HCT116 (cell line): ENCODE results near the gene TCP11L1. TPM values are rescaled to one million over a fixed set of nuclear protein-coding genes. Genes with fewer than 3 reads are reported as not detected.

Source experiments
- ATAC-seq: fragments of 200-7000 bp; cut with Tn5 transposase; 2 replicates; pipeline ENCODE4 v1.9.1; 2020; ENCODE audit warnings: mild to moderate bottlenecking, moderate library complexity
- BruUV-seq: library from RNA; stranded (reverse); fragments of 400-500 nt; replicated peaks from 2 replicates; lab custom pipeline; 2021; lab: Mats Ljungman, UMichigan
- CTCF ChIA-PET: fragments of 300-600 bp; sonication (Branson Sonifier 250); formaldehyde crosslinking; loops from one replicate; lab custom pipeline; 2021; ENCODE audit warnings: antibody characterized with exemption; lab: Charles Lee
- POLR2A ChIA-PET: fragments of 300-600, 350-600 bp; sonication (Branson Sonifier 250); formaldehyde crosslinking; loops from one replicate; lab custom pipeline; 2021; ENCODE audit warnings: antibody characterized with exemption; lab: Charles Lee
- RAD21 ChIA-PET, 2 experiments: fragments of 300-600 bp; sonication (Branson Sonifier 250); formaldehyde crosslinking; loops; one replicate each; lab custom pipeline; 2023; ENCODE audit warnings: low total read pairs in 2 of 2; ENCODE audit not compliant: uncharacterized antibody in 2 of 2, unreplicated experiment in 2 of 2, low non-redundant PET in 1 of 2; lab: Charles Lee
- DNase-seq: peaks from one replicate; pipeline ENCODE4 v3.0.0-alpha.2; 2010; ENCODE audit warnings: low read depth, low spot score
- H2AFZ ChIP-seq: fragments of 200-600 bp; shearing (Covaris generic), sonication (generic); 2 replicates; pipeline ENCODE4 v1.6.1; 2017; ENCODE audit warnings: low read depth, mixed run types, mixed read lengths, antibody characterized with exemption, low read length; ENCODE audit not compliant: poor library complexity, severe bottlenecking
- H3K27ac ChIP-seq: 2 replicates; pipeline ENCODE4 v1.5.1; 2012; ENCODE audit warnings: low read depth, low read length
- H3K27me3 ChIP-seq: fragments of 200-600 bp; sonication (generic); 2 replicates; pipeline ENCODE4 v1.6.1; 2016; ENCODE audit warnings: mixed run types, low read length, mixed read lengths; ENCODE audit not compliant: insufficient read depth
- H3K36me3 ChIP-seq, 2 experiments: fragments of 200-500 bp in 1 of 2; fragments of 200-600 bp in 1 of 2; sonication (Bioruptor generic) in 1 of 2; sonication (generic) in 1 of 2; 2 replicates each; pipeline versions ENCODE4 v1.5.1 to v1.6.1; 2014 to 2016; ENCODE audit warnings: low read length in 2 of 2, inconsistent platforms in 1 of 2, mixed read lengths in 1 of 2, mixed run types in 1 of 2; ENCODE audit not compliant: insufficient read depth in 2 of 2, control insufficient read depth in 1 of 2
- H3K4me1 ChIP-seq, 2 experiments: fragments of 200-600 bp in 1 of 2; sonication (generic) in 1 of 2; 2 replicates each; pipeline versions ENCODE4 v1.5.1 to v1.6.1; 2012 to 2017; ENCODE audit warnings: low read length in 2 of 2, inconsistent platforms in 1 of 2, mild to moderate bottlenecking in 1 of 2, mixed read lengths in 1 of 2, mixed run types in 1 of 2, moderate library complexity in 1 of 2; ENCODE audit not compliant: insufficient read depth in 2 of 2, control insufficient read depth in 1 of 2
- H3K4me2 ChIP-seq: fragments of 200-600 bp; sonication (generic); 2 replicates; pipeline ENCODE4 v1.6.1; 2017; ENCODE audit warnings: mixed run types, low read length, mixed read lengths
- H3K4me3 ChIP-seq, 2 experiments: fragments of 200-600 bp in 1 of 2; sonication (generic) in 1 of 2; replicated peaks in 1 of 2; 2 replicates each; pipeline ENCODE4 v1.5.1; 2011 to 2016; ENCODE audit warnings: low read length in 2 of 2, control low read depth in 1 of 2, low read depth in 1 of 2, mild to moderate bottlenecking in 1 of 2, mixed read lengths in 1 of 2, mixed run types in 1 of 2
- H3K79me2 ChIP-seq: fragments of 200-600 bp; sonication (generic); 2 replicates; pipeline ENCODE4 v1.6.1; 2017; ENCODE audit warnings: mild to moderate bottlenecking, mixed run types, low read length, moderate library complexity, mixed read lengths; ENCODE audit not compliant: insufficient read depth
- H3K9ac ChIP-seq: fragments of 200-600 bp; sonication (generic); 2 replicates; pipeline ENCODE4 v1.6.1; 2016; ENCODE audit warnings: low read length, mixed read lengths
- H3K9me2 ChIP-seq: fragments of 200-600 bp; sonication (generic), shearing (Covaris generic); 2 replicates; pipeline ENCODE4 v1.6.1; 2017; ENCODE audit warnings: mixed run types, mild to moderate bottlenecking, moderate library complexity; ENCODE audit not compliant: insufficient read depth
- H3K9me3 ChIP-seq, 2 experiments: fragments of 200-500 bp in 1 of 2; fragments of 200-600 bp in 1 of 2; sonication (Bioruptor generic) in 1 of 2; sonication (generic) in 1 of 2; 2 replicates each; pipeline ENCODE4 v1.6.1; 2014 to 2017; ENCODE audit warnings: low read length in 2 of 2, mixed read lengths in 2 of 2, inconsistent platforms in 1 of 2, low read depth in 1 of 2, mild to moderate bottlenecking in 1 of 2, mixed run types in 1 of 2, moderate library complexity in 1 of 2; ENCODE audit not compliant: control insufficient read depth in 1 of 2, insufficient read depth in 1 of 2
- H4K20me1 ChIP-seq: fragments of 200-600 bp; sonication (generic), shearing (Covaris generic); 2 replicates; pipeline ENCODE4 v1.6.1; 2017; ENCODE audit warnings: mixed run types, mild to moderate bottlenecking, moderate library complexity; ENCODE audit not compliant: insufficient read depth
- ELF1 ChIP-seq: IDR thresholded peaks from 2 replicates; pipeline ENCODE4 v1.6.1; 2012; ENCODE audit warnings: low read depth, borderline replicate concordance
- EZH2 ChIP-seq: fragments of 200-600 bp; sonication (generic); IDR thresholded peaks from 2 replicates; pipeline ENCODE4 v1.6.1; 2017; ENCODE audit warnings: antibody characterized with exemption, mixed run types
- FOSL1 ChIP-seq: IDR thresholded peaks from 2 replicates; pipeline ENCODE4 v1.6.1; 2012; ENCODE audit warnings: low read depth
- POLR2A ChIP-seq: IDR thresholded peaks from 2 replicates; pipeline ENCODE4 v1.7.0; 2011; ENCODE audit warnings: borderline replicate concordance; ENCODE audit not compliant: insufficient read depth, insufficient read length; ENCODE audit errors: extremely low read depth
- POLR2AphosphoS5 ChIP-seq: IDR thresholded peaks from 2 replicates; pipeline ENCODE4 v1.6.1; 2011; ENCODE audit warnings: mild to moderate bottlenecking, low read depth, low read length, moderate library complexity
- SIN3A ChIP-seq: IDR thresholded peaks from 2 replicates; pipeline ENCODE4 v1.6.1; 2012; ENCODE audit warnings: low read depth
- SP1 ChIP-seq: IDR thresholded peaks from 2 replicates; pipeline ENCODE4 v1.6.1; 2012; ENCODE audit warnings: low read depth
- SRF ChIP-seq: IDR thresholded peaks from 2 replicates; pipeline ENCODE4 v1.6.1; 2012; ENCODE audit warnings: low read depth
- TCF7L2 ChIP-seq: IDR thresholded peaks from 2 replicates; pipeline ENCODE4 v1.7.0; 2011; ENCODE audit warnings: borderline replicate concordance, inconsistent platforms; ENCODE audit not compliant: insufficient read depth, insufficient read length; ENCODE audit errors: extremely low read depth
- ZFX ChIP-seq: fragments of 450-650 bp; IDR thresholded peaks from 2 replicates; pipeline ENCODE4 v1.6.1; 2017
- ZNF274 ChIP-seq: fragments of 200-500 bp; sonication (Bioruptor generic); IDR thresholded peaks from 2 replicates; pipeline ENCODE4 v1.6.1; 2014; ENCODE audit warnings: mild to moderate bottlenecking, low read depth, low read length, inconsistent platforms
- intact Hi-C: fragments of 100-400 bp; cut with micrococcal nuclease; formaldehyde crosslinking; loops from 2 replicates; pipeline ENCODE4 v1.10.0; 2022
- total RNA-seq: library from RNA; stranded (reverse); gene quantifications from one replicate; pipeline ENCODE4 v1.2.1, GENCODE V29; 2021; ENCODE audit not compliant: unreplicated experiment
- TF ChIP-seq, protein P1 (sequence below), 3 experiments: fragments of 200-600 bp in 1 of 3; sonication (generic) in 1 of 3; IDR thresholded peaks in 2 of 3; conservative IDR thresholded peaks in 1 of 3; 2 replicates each; pipeline ENCODE4 v1.5.1; 2012 to 2017; ENCODE audit warnings: low read depth in 2 of 3, low read length in 2 of 3, antibody characterized with exemption in 1 of 3, borderline replicate concordance in 1 of 3, control low read depth in 1 of 3, mild to moderate bottlenecking in 1 of 3, mixed read lengths in 1 of 3, mixed run types in 1 of 3, moderate library complexity in 1 of 3; ENCODE audit not compliant: insufficient read depth in 1 of 3
- TF ChIP-seq, protein P2 (sequence below): IDR thresholded peaks from 2 replicates; pipeline ENCODE4 v1.6.1; 2012
- TF ChIP-seq, protein P3 (sequence below): IDR thresholded peaks from 2 replicates; pipeline ENCODE4 v1.6.1; 2012

TCP11L1 gene
- total RNA-seq, 1 experiment from 2014 or later: 12.0 TPM

GRCh38 chr11:33016654-33017053 is 22.7 kb upstream of the TCP11L1 start:
- Histone ChIP-seq H3K27me3 (no peaks in the 10 kb centered on the region), H3K4me3 (peak overlapping the region; percentile 53 to 62), H3K9me3 (no peaks in the 10 kb centered on the region), H3K4me1 (peaks cover 4 to 21% of the 10 kb centered on the region in 2 experiments; a peak in 3 of 4 replicates), H2AFZ (no peak overlapping the region), H3K4me2 (peak overlapping the region; percentile 85), H3K27ac (no peak overlapping the region), H3K9ac (peak overlapping the region; percentile 55), H3K36me3 (no peaks in the 10 kb centered on the region), H3K79me2 (0 out of 2 replicates have a peak, but pooled peaks cover 14% of the 10 kb centered on the region), H3K9me2 (no peaks in the 10 kb centered on the region), H4K20me1 (no peaks in the 10 kb centered on the region)
- ATAC-seq (no peak), DNase-seq (no peak)
- ChIA-PET RAD21 (no interaction called here), CTCF (no interaction called here), POLR2A (interaction anchor here (1.2 to 1.4 kb wide), 4 partner anchors 8 to 122 kb away, joined by 3 to 8 read pairs (median 4); partner anchors contain the start of gene TCP11L1)
- intact Hi-C loops: no loop called here
- BruUV-seq: no TSS peak
- TF ChIP-seq, protein P1, sequence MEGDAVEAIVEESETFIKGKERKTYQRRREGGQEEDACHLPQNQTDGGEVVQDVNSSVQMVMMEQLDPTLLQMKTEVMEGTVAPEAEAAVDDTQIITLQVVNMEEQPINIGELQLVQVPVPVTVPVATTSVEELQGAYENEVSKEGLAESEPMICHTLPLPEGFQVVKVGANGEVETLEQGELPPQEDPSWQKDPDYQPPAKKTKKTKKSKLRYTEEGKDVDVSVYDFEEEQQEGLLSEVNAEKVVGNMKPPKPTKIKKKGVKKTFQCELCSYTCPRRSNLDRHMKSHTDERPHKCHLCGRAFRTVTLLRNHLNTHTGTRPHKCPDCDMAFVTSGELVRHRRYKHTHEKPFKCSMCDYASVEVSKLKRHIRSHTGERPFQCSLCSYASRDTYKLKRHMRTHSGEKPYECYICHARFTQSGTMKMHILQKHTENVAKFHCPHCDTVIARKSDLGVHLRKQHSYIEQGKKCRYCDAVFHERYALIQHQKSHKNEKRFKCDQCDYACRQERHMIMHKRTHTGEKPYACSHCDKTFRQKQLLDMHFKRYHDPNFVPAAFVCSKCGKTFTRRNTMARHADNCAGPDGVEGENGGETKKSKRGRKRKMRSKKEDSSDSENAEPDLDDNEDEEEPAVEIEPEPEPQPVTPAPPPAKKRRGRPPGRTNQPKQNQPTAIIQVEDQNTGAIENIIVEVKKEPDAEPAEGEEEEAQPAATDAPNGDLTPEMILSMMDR (IDR thresholded peaks at IDR 0.05 in 2 of 3, conservative IDR thresholded peaks at IDR 0.05 in 1 of 3; ENCODE audit: borderline replicate concordance in 1 of 3, insufficient read depth in 1 of 3, low read depth in 2 of 3, low read length in 2 of 3): 0 out of 6 replicates have a peak, but pooled peaks of 1 of the 3 experiments have one; percentile 1
- TF ChIP-seq, protein P2, sequence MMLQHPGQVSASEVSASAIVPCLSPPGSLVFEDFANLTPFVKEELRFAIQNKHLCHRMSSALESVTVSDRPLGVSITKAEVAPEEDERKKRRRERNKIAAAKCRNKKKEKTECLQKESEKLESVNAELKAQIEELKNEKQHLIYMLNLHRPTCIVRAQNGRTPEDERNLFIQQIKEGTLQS: no peak

GRCh38 chr11:33017478-33017877 is 21.9 kb upstream of the TCP11L1 start:
- Histone ChIP-seq H3K4me2 (no peak overlapping the region), H2AFZ (no peak overlapping the region), H3K9me2 (no peaks in the 10 kb centered on the region), H3K9ac (no peak overlapping the region), H3K79me2 (0 out of 2 replicates have a peak, but pooled peaks cover 14% of the 10 kb centered on the region), H4K20me1 (no peaks in the 10 kb centered on the region), H3K27ac (no peak overlapping the region), H3K4me1 (peaks cover 4 to 19% of the 10 kb centered on the region in 2 experiments; a peak in 3 of 4 replicates), H3K4me3 (no peak overlapping the region), H3K27me3 (no peaks in the 10 kb centered on the region), H3K9me3 (no peaks in the 10 kb centered on the region), H3K36me3 (no peaks in the 10 kb centered on the region)
- BruUV-seq: no TSS peak
- POLR2A ChIA-PET: no interaction called here
- CTCF ChIA-PET: no interaction called here
- no peak for ATAC-seq
- intact Hi-C loops: no loop called here
- RAD21 ChIA-PET: no interaction called here
- DNase-seq: no peak
- TF ChIP-seq ELF1 (no peak), ZFX (no peak), SIN3A (no peak), EZH2 (no peak), TCF7L2 (no peak), POLR2AphosphoS5 (no peak), SP1 (no peak), FOSL1 (no peak), ZNF274 (no peak), SRF (no peak), POLR2A (no peak)
- TF ChIP-seq, protein P3, sequence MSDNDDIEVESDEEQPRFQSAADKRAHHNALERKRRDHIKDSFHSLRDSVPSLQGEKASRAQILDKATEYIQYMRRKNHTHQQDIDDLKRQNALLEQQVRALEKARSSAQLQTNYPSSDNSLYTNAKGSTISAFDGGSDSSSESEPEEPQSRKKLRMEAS: no peak
- TF ChIP-seq, protein P2: no peak
- TF ChIP-seq, protein P1 (IDR thresholded peaks at IDR 0.05 in 2 of 3, conservative IDR thresholded peaks at IDR 0.05 in 1 of 3; ENCODE audit: borderline replicate concordance in 1 of 3, insufficient read depth in 1 of 3, low read depth in 2 of 3, low read length in 2 of 3): no peak
